HG03342 (cell line): ENCODE results near the gene RERG.
"Not testable (repeated sequence)": the region's sequence is repeated elsewhere in the genome, so short reads cannot be mapped to it uniquely, and the experiment has no call there.

ENCODE experiments used
- ATAC-seq: cut with Tn5 transposase; IDR thresholded peaks from one replicate; pipeline ENCODE4 v1.9.1; 2021; ENCODE audit warnings: mild to moderate bottlenecking, moderate library complexity; ENCODE audit not compliant: unreplicated experiment

The RERG gene

GRCh38 chr12:15220915-15221885 is at the start of gene RERG:
Gene RERG (minus strand): TSS chr12:15221417. CDS start chr12:15217489, 3,928 bp downstream.
- peak; percentile 99 for ATAC-seq

GRCh38 chr12:15270591-15270990 is 49.4 kb upstream of the RERG start:
- ATAC-seq, result no peak

DNA sequence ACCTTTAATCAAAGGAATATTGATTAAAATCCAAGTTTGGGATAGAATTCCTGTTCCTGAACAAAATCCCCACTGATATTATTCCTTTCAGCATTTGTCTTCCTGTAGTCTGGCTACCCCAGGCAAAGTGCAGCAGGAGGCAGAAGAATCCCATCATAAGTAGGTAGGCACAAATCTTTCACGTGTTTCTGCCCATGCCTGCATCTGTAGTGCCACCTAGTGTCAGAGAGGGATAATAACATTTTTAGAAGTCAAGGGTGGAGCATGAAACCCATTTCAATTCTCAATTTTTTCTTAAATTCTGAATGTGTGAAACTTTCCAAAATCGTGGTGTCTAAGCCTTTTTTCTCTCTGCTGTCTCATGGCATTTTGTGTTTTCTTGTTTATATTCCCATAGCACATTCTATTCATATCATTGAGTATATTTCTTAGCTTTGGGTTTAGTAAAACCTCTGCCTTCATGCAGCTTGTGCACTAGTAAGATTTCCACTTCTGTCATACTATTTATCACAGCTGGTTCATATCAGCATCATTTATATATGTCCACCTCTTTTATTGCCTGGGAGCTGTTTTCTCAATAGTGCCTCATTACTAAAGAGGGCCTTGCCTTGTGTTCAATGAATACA is 47.8 kb upstream of the RERG start:
- ATAC-seq, result peak; percentile 81

- no peak for ATAC-seq
Measured at GRCh38 chr12:15268309-15268708, 47.1 kb upstream of the RERG start.

DNA sequence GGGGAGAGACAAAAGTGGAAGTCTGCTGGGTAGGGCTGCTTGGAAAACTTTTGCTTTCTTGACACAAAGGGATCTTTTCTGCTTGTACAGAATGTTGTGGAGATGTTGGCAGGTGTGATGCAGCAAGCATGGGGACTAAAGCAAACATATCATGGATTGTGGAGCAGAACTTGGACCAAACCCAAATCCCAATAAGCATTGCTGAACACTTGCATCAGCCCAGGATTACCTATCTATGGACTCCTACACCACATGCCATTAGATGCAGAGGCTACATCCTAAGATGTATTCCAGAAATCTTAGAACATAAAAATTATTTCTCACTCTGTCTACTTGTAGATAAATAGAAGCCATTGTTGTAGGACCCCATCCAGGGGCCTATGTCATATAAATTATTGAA is 44.7 kb upstream of the RERG start:
- no peak for ATAC-seq

DNA sequence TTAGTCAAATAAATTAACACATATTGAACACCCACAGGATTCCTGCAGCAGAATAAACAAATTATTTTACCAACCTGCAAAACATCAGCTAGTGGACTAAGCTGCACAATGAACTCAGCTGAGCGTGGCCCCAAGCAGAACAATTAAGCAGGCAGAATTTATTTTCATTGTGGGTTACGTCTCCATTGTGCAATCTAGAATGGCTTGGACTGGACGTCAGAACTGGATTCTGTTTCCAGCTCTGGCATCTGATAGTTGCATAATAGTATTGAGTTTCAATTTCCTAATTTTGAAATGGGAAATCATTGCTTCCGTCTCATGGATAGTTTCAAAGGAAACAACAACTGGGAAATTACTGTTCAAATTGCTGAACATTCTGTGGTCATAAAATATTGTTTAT is 35.5 kb upstream of the RERG start:
- ATAC-seq, result no peak

GRCh38 chr12:15253990-15254389 is 32.8 kb upstream of the RERG start:
- no peak for ATAC-seq

DNA sequence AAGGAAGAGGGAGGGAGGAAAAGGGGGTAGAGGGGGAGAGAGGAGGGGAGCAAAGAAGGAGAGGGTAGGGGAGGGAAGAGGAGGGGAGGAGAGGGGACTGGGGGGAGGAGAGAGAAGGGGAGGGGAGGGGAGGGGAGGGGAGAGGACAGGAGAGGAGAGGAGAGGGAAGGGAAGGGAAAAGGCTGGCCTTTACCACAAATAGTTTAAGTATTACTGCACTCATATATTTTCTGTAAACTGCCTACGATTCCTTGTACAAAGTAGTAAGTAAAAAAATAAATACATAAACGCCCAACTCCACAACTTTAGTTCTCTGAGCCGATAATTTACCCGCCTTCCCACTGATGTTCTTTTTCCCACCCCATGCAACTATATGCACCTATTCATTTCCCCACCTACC is 23.7 kb upstream of the RERG start:
- no peak for ATAC-seq

- no peak for ATAC-seq
Measured at GRCh38 chr12:15244341-15244740, 23.1 kb upstream of the RERG start.

- no peak for ATAC-seq
Measured at GRCh38 chr12:15243102-15243501, 21.9 kb upstream of the RERG start.

DNA sequence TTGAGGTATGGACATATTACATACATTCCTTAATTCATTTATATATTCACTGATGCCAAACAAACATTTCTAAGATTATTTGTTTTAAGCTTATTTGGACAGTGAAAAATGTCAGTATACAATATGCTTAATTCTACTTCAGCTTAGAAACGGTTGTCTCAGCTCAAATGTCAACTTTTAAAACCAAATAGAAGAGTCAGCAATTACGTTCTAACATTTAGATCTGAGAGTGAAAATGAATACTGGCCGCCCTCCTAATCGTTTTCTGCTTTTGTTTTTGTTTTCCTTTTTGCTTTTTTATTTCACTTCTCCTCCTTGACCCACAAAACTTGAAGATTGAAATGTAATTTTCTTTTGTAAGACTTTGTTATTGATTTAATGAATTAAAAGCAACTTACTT is 19.7 kb upstream of the RERG start:
- ATAC-seq, result no peak

GRCh38 chr12:15234508-15234907 is 13.3 kb upstream of the RERG start:
- ATAC-seq, result no peak

- no peak for ATAC-seq
Measured at GRCh38 chr12:15234011-15234410, 12.8 kb upstream of the RERG start.

GRCh38 chr12:15232959-15233358 is 11.7 kb upstream of the RERG start:
- no peak for ATAC-seq

DNA sequence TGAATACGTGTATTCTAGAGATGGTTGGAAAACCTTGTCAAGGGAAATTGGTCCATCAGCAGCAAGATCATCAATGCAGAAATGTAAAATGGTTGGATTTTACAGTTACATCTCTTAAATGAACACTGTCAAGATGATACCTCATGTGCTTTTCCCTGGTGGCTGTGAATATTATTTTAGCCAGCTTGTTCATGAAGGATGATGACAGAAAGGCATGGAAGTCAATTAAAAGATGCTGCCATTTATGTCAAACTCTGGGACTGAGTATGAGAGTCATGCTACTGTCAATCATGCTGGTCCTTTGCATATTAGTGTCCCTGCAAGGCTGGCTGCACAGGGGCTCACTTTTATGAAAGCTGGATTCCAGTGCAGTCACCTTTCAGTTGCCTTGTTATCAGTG is 10.3 kb upstream of the RERG start:
- no peak for ATAC-seq

GRCh38 chr12:15230751-15231150 is 9.5 kb upstream of the RERG start:
- ATAC-seq, result no peak

- no peak for ATAC-seq
Measured at GRCh38 chr12:15230137-15230536, 8.9 kb upstream of the RERG start.

- ATAC-seq, result peak; percentile 68
Measured at GRCh38 chr12:15227004-15227679, 5.9 kb upstream of the RERG start.

DNA sequence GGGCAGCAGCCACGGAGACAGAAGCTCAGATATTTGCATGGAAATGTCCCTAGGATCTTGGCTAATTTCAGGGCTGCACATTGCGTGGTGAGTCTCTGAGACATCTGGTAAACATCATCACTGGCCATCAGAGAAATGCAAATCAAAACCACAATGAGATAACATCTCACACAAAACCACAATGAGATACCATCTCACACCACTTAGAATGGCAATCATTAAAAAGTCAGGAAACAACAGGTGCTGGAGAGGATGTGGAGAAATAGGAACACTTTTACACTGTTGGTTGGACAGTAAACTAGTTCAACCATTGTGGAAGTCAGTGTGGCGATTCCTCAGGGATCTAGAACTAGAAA is 4.6 kb upstream of the RERG start:
- not testable (repeated sequence) for ATAC-seq

- no peak for ATAC-seq
Measured at GRCh38 chr12:15225136-15225862, 4.1 kb upstream of the RERG start.

DNA sequence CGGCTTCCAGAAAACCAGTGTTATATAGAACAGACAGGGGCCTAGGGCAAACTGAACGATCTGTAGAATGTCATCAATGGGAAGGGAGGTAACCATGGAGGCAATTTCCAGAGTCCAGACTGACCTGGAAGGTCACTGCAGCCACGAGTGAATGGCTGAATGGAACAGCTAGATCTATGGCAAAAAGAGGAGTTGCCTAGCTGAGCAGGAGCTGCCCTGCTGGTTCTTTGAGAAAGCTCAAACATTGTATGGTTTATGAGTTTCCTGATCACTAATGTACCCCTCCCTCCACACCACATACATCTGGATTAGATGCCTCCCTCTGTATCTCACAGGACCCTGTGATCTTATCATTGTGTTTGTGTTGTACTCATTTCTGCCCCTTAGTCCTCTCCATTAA is 1.0 kb upstream of the RERG start:
- no peak for ATAC-seq
